HG03342 (cell line): ENCODE data around the gene PWWP2B.

Experiments
- ATAC-seq: cut with Tn5 transposase; IDR thresholded peaks from one replicate; pipeline ENCODE4 v1.9.1; 2021; ENCODE audit warnings: mild to moderate bottlenecking, moderate library complexity; ENCODE audit not compliant: unreplicated experiment

The PWWP2B gene

GRCh38 chr10:132417957-132418441 is 21.0 kb downstream of the PWWP2B start:
- no peak for ATAC-seq

- no peak for ATAC-seq
Observed at GRCh38 chr10:132418527-132419416, 21.8 kb downstream of the PWWP2B start.

DNA sequence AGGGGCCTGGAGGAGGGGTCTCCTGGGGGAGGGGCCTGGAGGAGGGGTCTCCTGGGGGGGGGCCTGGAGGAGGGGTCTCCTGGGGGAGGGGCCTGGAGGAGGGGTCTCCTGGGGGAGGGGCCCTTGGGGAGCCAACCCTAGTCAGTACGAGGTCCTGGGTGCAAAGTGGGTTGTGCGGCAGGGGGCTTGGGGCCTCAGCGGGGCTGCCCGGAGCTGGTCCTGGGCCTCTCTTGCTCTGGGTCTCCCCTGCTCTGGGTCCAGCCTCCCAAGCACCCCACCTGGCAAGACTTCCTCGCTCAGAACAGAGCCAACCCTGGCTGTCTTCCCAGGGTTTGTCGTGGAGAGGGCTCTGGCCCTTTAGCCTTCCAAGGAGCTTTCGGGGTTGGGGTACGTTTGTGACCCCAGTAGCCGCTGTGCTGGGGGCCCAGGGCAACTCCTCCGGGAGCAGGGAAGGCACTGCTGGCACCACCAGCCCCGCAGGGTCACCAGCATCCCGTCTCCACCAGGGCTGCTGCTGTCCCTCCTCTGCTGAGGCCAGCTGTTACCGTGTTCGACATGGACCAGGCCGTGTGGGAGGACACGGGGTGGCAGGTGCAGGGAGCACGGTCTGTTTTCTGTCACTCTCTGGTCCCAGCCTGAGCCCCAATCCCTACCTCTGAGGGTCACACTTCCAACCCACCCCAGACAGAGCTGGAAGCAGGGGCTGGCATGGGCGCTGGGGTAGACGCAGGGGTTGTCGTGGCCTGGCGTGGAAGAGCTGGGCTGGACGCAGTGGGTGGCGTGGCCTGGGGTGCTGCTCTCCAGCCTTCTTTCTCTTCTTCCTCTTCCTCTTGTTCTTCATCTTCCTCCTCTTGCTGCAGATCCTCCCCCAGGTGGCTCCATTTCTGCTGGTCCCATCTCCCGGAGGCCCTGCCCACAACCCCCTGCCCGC is 22.8 kb downstream of the PWWP2B start:
- ATAC-seq = no peak

- no peak for ATAC-seq
Observed at GRCh38 chr10:132420469-132420980, 23.5 kb downstream of the PWWP2B start.

DNA sequence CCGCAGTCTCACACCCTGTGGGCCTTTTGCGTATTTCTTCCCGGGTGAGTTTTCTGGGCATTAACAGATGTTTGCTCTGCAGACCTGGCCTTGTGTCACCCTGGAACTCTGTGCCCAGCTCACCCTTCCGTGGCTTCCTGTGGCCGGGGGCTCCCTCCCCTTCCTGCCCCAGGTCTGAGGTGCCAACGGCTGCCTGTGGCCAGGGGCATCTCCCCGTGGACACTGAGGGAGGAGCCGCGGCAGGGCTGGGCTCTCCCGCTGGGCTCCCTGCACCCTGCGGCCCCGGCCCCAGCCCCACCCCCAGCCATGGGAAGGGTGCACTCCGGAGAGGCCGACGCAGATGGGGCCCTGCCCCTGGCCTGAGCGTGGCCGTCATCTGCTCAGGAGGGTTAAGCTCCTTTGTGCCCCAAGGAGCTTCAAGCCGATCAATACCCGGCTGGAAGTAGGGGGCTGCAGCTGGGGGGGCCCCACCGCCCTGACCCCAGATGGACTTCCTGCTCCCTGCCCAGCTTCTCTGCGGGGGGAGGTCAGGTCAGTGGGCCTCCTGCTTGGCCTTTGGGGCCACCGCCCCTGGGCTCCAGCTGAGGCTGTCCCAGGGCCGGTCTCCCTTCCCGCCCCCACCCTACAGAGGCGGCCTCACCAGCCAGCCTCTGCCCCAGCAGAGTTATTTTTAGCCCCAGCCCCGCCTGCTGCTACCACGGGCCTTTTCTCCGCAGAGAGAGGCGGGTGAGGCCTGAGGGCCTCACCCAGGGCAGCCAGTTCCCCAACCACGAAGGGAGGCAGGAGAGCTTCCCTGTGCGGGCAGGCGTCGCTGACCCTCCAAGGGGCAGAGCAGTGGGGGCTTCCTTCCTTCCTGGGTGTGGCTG is 24.2 kb downstream of the PWWP2B start:
- no peak for ATAC-seq

- ATAC-seq = peak; percentile 38
Observed at GRCh38 chr10:132421847-132422751, 25.1 kb downstream of the PWWP2B start.

DNA sequence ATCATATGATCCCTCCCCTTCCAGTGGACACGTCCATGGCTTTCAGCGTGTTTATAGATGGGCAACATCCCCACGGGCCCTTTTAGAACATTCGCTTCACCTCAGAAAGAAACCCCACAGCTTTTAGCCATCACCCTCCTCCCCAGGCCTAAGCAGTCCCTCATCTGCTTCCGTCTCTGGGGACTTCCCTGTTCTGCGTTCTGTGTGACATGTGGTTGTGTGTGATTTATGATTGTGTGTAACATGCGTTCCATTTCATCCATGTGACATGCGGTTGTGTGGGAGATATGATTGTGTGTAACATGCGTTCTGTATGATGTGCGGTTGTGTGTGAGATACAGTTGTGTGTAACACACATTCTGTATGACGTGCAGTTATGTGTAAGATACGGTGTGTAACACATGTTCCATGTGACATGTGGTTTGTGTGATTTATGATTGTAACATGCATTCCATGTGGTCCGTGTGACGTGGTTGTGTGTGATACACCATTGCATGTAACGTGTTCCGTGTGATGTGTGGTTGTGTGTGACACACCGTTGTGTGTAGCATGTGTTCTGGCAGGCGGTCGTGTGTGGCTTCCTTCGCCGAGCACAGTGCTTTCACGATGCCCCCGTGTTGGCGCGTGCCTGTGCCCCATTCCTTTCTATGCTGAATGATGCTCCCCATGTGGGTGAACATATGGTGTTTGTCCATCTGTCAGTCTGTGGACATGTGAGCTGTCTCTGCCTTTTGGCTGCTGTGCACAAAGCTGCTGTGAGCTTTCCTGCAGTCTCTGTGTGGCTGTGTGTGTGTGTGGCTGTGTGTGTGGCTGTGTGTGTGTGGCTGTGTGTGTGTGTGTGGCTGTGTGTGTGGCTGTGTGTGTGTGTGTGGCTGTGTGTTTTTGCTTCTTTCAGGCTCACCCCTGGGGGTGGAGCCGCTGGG is 26.2 kb downstream of the PWWP2B start:
- ATAC-seq = no peak

DNA sequence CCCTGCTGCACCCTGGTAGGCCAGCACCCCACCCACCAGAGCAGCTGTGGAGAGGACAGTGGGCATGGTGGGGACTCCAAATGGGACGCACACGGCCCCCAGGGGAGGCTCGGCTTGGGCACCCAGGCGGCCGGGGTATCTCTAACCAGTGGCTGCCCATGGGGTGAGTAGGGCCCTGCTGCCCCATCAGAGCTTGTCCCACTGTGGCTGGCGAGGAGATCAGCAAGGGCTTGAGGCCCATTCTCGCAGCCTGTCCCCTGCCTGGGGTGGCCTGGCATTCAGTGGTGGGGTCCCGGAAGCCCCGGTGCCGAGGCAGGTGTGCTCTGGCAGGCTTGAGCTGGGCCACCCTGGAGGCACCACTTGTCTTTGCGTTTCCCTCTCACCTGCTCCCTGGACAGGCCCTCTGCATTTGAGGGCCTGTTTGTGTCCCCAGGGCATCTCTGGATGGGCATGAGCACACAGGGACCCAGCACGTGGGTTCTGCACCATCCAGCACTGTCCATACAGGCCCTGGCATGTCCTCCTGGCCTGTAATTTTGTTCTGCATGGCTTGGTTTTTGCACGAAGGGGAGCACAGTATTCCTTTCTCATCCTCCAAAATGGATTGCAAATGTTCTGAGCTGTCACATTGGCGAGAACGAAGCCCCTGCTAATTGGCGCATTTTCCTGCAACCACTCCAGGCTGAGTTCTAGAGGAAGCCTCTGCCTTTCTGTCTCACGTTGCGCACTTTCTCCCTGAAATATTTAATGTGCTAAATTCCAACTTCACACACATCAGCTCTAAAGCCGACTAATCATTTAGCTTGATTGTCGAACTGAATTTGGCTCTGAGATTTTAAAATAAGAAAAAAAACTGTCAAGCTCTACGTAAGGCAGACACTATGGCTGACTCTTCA is 27.2 kb downstream of the PWWP2B start:
- no peak for ATAC-seq

- no peak for ATAC-seq
Observed at GRCh38 chr10:132425029-132425756, 28.2 kb downstream of the PWWP2B start.

- no peak for ATAC-seq
Observed at GRCh38 chr10:132425757-132426155, 28.8 kb downstream of the PWWP2B start.

- no peak for ATAC-seq
Observed at GRCh38 chr10:132427006-132427771, 30.2 kb downstream of the PWWP2B start.

- no peak for ATAC-seq
Observed at GRCh38 chr10:132427939-132428367, 31.0 kb downstream of the PWWP2B start.

DNA sequence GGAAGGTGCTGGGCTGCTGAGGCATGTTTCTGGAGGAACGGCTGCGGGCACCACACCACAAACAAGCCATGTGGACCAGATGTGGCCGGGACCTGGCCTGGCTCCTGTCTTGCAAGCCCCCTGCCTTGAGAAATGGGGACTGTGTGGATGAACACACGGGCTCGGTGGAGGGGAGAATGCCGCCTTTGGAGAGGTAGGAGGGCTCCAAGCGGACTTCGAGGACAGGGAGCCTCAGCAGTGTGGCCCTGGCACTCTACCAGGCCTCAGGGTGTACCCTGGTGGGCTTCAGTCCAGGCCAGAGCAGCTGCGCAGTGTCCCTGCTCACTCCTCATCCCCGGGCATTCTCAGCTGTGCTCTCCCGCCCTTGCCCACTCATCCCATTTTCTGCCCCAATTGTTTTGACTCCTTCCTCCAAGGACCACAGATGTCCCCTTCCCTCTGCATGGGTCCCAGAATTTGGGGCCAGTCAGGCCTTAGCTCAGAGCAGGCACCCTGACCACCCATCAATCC is 31.5 kb downstream of the PWWP2B start:
- ATAC-seq = no peak

DNA sequence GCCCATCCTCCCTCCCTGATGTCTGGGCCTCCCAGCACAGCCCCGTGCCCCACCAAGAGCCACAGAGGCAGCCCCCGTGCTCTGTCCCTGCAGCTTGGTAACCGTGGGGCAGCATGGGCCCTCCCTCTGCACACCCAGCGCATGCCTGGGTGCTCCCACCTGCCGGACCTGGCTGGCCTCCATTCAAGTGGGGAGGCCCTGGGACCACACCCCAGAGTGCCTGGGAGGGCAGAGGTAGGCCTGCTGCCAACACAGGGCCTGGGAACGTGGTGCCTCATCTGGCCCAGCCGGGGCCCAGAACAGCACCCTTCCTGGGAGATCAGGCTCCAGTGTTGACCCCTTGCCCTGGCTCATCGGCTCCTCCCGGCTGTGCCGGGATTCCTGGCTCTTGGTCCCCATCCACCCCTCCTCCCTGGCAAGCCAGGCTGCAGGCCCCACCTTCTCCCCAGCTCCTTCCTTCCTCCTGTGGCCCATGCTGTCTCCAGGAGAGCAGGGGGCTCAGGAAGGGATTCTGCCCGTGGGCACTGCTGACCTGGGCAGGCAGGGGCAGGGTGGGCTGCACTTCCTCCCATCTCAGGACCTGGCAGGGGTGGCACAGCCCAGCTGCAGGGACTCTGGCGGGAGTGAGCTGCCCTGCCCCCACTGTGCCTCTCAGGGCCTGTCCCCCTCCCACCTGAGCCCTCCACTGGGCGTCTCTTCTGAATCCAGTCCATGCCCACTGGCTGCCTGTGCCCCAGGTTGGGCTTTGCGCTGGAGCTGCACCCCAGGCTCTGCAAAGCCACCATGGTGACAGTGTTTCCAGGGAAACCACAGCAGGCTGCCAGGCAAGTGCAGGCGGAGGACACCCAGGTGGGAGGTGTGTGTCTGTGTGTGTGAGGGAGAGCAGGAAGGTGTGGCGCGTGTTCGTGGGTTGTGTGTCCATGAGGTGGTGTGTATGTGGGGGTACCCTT is 32.6 kb downstream of the PWWP2B start:
- no peak for ATAC-seq
